ENCODE measurements around the gene CHAC1.
"Not testable (repeated sequence)": the region's sequence is repeated elsewhere in the genome, so short reads cannot be mapped to it uniquely, and the experiment has no call there.

Gene CHAC1

DNA sequence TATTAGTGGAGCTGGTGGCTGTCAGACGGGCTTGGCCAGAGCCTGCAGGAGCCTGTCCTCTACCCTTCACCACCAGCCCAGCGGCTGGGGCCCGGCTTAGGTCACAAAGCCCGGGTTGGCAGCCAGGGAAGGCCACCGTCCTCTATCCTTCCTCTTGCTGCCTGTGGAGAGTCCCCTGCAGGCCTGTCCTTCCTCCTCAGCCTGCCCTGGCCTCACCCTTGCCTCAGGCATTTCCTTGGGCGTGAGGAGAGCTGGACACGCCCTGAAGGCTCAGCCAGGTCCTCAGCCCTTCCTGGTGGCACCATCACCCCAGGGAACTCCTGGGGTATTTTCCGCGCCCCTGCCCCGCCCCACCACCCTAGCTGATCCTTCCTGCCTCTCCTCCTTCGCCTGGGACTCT lies 7.7 kb downstream of the CHAC1 start:
- no peaks in the 10 kb centered on the region for H3K79me2 ChIP-seq (ENCODE audit: control insufficient read depth, low read length)
- H3K4me2 ChIP-seq (ENCODE audit: low read length), result no peak overlapping the region
- no peak overlapping the region for H3K4me3 ChIP-seq (ENCODE audit: low read length)
- H4K20me1 ChIP-seq (ENCODE audit: control insufficient read depth, insufficient read depth, low read depth, low read length), result no peaks in the 10 kb centered on the region
- TF ChIP-seq EZH2phosphoT487 (IDR thresholded peaks at IDR 0.05; ENCODE audit: borderline replicate concordance, low read length), result no peak
- TF ChIP-seq, protein P1, sequence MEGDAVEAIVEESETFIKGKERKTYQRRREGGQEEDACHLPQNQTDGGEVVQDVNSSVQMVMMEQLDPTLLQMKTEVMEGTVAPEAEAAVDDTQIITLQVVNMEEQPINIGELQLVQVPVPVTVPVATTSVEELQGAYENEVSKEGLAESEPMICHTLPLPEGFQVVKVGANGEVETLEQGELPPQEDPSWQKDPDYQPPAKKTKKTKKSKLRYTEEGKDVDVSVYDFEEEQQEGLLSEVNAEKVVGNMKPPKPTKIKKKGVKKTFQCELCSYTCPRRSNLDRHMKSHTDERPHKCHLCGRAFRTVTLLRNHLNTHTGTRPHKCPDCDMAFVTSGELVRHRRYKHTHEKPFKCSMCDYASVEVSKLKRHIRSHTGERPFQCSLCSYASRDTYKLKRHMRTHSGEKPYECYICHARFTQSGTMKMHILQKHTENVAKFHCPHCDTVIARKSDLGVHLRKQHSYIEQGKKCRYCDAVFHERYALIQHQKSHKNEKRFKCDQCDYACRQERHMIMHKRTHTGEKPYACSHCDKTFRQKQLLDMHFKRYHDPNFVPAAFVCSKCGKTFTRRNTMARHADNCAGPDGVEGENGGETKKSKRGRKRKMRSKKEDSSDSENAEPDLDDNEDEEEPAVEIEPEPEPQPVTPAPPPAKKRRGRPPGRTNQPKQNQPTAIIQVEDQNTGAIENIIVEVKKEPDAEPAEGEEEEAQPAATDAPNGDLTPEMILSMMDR (IDR thresholded peaks at IDR 0.05; ENCODE audit: low read depth, low read length, poor library complexity, severe bottlenecking), result no peak
- no peaks in the 10 kb centered on the region for H3K36me3 ChIP-seq (ENCODE audit: control insufficient read depth, low read length)
- H3K27ac ChIP-seq (ENCODE audit: low read depth, low read length), result no peak overlapping the region
- H3F3A ChIP-seq (ENCODE audit: control insufficient read depth, insufficient read depth), result no peaks in the 10 kb centered on the region
- no peaks in the 10 kb centered on the region; the same call in 1 of the 2 replicates for H3K27me3 ChIP-seq (ENCODE audit: control insufficient read depth, low read length)
- no peaks in the 10 kb centered on the region for H3K9me2 ChIP-seq (replicated peaks; ENCODE audit: control insufficient read depth, low read length)
- H3K9me3 ChIP-seq (ENCODE audit: control insufficient read depth, insufficient read depth, low read length), result no peaks in the 10 kb centered on the region
- H3K4me1 ChIP-seq (ENCODE audit: control insufficient read depth, low read length), result peaks cover 9% of the 10 kb centered on the region

- not testable (repeated sequence) for H3K9me2 ChIP-seq (replicated peaks; ENCODE audit: control insufficient read depth, low read length); H3F3A ChIP-seq (ENCODE audit: control insufficient read depth, insufficient read depth); H3K27me3 ChIP-seq (ENCODE audit: control insufficient read depth, low read length); H3K9me3 ChIP-seq (ENCODE audit: control insufficient read depth, insufficient read depth, low read length); H3K4me1 ChIP-seq (ENCODE audit: control insufficient read depth, low read length); H3K27ac ChIP-seq (ENCODE audit: low read depth, low read length); H3K36me3 ChIP-seq (ENCODE audit: control insufficient read depth, low read length); H4K20me1 ChIP-seq (ENCODE audit: control insufficient read depth, insufficient read depth, low read depth, low read length); H3K79me2 ChIP-seq (ENCODE audit: control insufficient read depth, low read length); H3K4me2 ChIP-seq (ENCODE audit: low read length); H3K4me3 ChIP-seq (ENCODE audit: low read length)
These were observed 8.5 kb downstream of the CHAC1 start for GRCh38 chr15:40961740-40962139.

- H3K4me1 ChIP-seq (ENCODE audit: control insufficient read depth, low read length); H3K4me2 ChIP-seq (ENCODE audit: low read length); H3K27me3 ChIP-seq (ENCODE audit: control insufficient read depth, low read length); H3K4me3 ChIP-seq (ENCODE audit: low read length); H3K9me2 ChIP-seq (replicated peaks; ENCODE audit: control insufficient read depth, low read length); H3K36me3 ChIP-seq (ENCODE audit: control insufficient read depth, low read length); H3F3A ChIP-seq (ENCODE audit: control insufficient read depth, insufficient read depth); H4K20me1 ChIP-seq (ENCODE audit: control insufficient read depth, insufficient read depth, low read depth, low read length); H3K79me2 ChIP-seq (ENCODE audit: control insufficient read depth, low read length); H3K27ac ChIP-seq (ENCODE audit: low read depth, low read length); H3K9me3 ChIP-seq (ENCODE audit: control insufficient read depth, insufficient read depth, low read length): not testable (repeated sequence)
These were observed 9.0 kb downstream of the CHAC1 start for GRCh38 chr15:40962317-40962716.

DNA sequence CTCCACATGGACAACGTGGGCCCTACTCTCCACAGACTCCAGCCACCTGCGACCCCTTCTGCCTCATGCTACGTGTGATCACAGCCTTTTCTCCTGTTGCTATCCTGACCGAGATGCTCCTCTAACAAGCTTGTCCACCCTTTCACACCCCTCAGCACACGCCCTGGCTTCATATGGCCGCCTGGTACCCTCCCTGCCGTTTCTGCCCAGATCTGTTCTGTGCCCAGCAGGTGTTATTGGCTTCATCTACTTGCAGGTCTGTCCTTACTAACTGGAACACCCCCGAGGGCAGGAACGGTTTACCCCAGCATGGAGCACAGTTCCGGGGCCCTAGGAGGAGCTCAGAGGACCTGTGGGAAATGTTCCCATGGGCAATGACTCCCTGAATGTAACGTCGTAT lies 9.9 kb downstream of the CHAC1 start:
- peaks cover 9% of the 10 kb centered on the region for H3K4me1 ChIP-seq (ENCODE audit: control insufficient read depth, low read length)
- H3K9me2 ChIP-seq (replicated peaks; ENCODE audit: control insufficient read depth, low read length), result no peaks in the 10 kb centered on the region
- H3F3A ChIP-seq (ENCODE audit: control insufficient read depth, insufficient read depth), result no peaks in the 10 kb centered on the region
- H4K20me1 ChIP-seq (ENCODE audit: control insufficient read depth, insufficient read depth, low read depth, low read length), result no peaks in the 10 kb centered on the region
- TF ChIP-seq, protein P1 (IDR thresholded peaks at IDR 0.05; ENCODE audit: low read depth, low read length, poor library complexity, severe bottlenecking), result no peak
- no peak for TF ChIP-seq EZH2phosphoT487 (IDR thresholded peaks at IDR 0.05; ENCODE audit: borderline replicate concordance, low read length)
- peaks cover 3% of the 10 kb centered on the region; the same call in 1 of the 2 replicates for H3K27me3 ChIP-seq (ENCODE audit: control insufficient read depth, low read length)
- no peaks in the 10 kb centered on the region for H3K36me3 ChIP-seq (ENCODE audit: control insufficient read depth, low read length)
- no peak overlapping the region for H3K4me3 ChIP-seq (ENCODE audit: low read length)
- no peak overlapping the region for H3K4me2 ChIP-seq (ENCODE audit: low read length)
- no peaks in the 10 kb centered on the region for H3K9me3 ChIP-seq (ENCODE audit: control insufficient read depth, insufficient read depth, low read length)
- no peak overlapping the region for H3K27ac ChIP-seq (ENCODE audit: low read depth, low read length)
- H3K79me2 ChIP-seq (ENCODE audit: control insufficient read depth, low read length), result no peaks in the 10 kb centered on the region

All from DOHH2 (cell line).